ENCODE data around the gene RPRD2. TPM values are rescaled to one million over a fixed set of nuclear protein-coding genes. Genes with fewer than 3 reads are reported as not detected.

Gene RPRD2
- total and polyA plus RNA-seq, 9 of the 15 experiments (the other 6 are each of a cell fraction or from before 2014, with no cell fraction given): 1.5 to 21.6 (median 7.7) TPM

- in situ Hi-C loops (cut with MboI): no loop called here
- no peaks in the 10 kb centered on the region for H4K20me1 ChIP-seq (replicated peaks; ENCODE audit: control insufficient read depth, insufficient read depth, low read length)
Observed at GRCh38 chr1:150493175-150493574, 129.2 kb downstream of the RPRD2 start.

More at GRCh38 chr1:150493175-150493574, 129.2 kb downstream of the RPRD2 start:
- WGBS (ENCODE audit: insufficient coverage, low coverage, missing lambda C conversion rate): 92% methylated on average over 8 of the region's 8 CpGs
- no peaks in the 10 kb centered on the region for H3K9me3 ChIP-seq (replicated peaks; ENCODE audit: control insufficient read depth, insufficient read depth, low read depth, low read length)
- H3K27ac ChIP-seq (ENCODE audit: extremely low read depth, low read depth, low read length): no peak overlapping the region
- FAIRE-seq (no peak), DNase-seq (ENCODE audit: extremely low read depth in 1 of 4, low spot score in 3 of 4) (no peak), ATAC-seq (no peak)
- no peak overlapping the region for H3K4me3 ChIP-seq
- H3K36me3 ChIP-seq (ENCODE audit: control insufficient read depth, insufficient read depth, low read length): peaks cover 71% of the 10 kb centered on the region
- H3K79me2 ChIP-seq (ENCODE audit: control insufficient read depth, insufficient read depth, low read length): peaks cover 8% of the 10 kb centered on the region
- BruUV-seq (replicated peaks): no TSS peak
- intact Hi-C loops (cut with micrococcal nuclease): no loop called here
- ChIA-PET CTCF (ENCODE audit: low intra/inter-chr PET ratio) (no interaction called here), POLR2A (interaction anchor here (1.0 kb wide), 1 partner anchor 68 kb away, joined by 4 read pairs; no protein-coding TSS in a partner anchor)
- H2AFZ ChIP-seq (ENCODE audit: low read depth, low read length): no peak overlapping the region
- no peaks in the 10 kb centered on the region for H3K9me1 ChIP-seq (ENCODE audit: control insufficient read depth, insufficient read depth, low read length)
- peaks cover under 1 to 3% of the 10 kb centered on the region in 2 experiments; a peak in 1 of 5 replicates for H3K4me1 ChIP-seq (replicated peaks in 1 of 2; ENCODE audit: control insufficient read depth in 2 of 2, insufficient read depth in 2 of 2, low read length in 2 of 2)
- H3K4me2 ChIP-seq (ENCODE audit: insufficient read depth, low read length): no peak overlapping the region
- TF ChIP-seq GABPA (tag; conservative IDR thresholded peaks at IDR 0.05; ENCODE audit: low read depth) (no peak), KLF6 (CRISPR knock-in tag; IDR thresholded peaks at IDR 0.05; ENCODE audit: borderline replicate concordance) (no peak), BCOR (IDR thresholded peaks at IDR 0.05) (no peak), NCOR1 (IDR thresholded peaks at IDR 0.05) (no peak), HNRNPL (IDR thresholded peaks at IDR 0.05; ENCODE audit: low read depth, low read length) (no peak), THAP7 (CRISPR knock-in tag; IDR thresholded peaks at IDR 0.05) (no peak), ZNF398 (CRISPR knock-in tag; IDR thresholded peaks at IDR 0.05) (no peak), IFI16 (CRISPR knock-in tag; IDR thresholded peaks at IDR 0.05) (no peak), ARNT (IDR thresholded peaks at IDR 0.05) (no peak)
- no peak overlapping the region for H3K9ac ChIP-seq (ENCODE audit: insufficient read depth in 1 of 2, low read depth in 2 of 2, low read length in 2 of 2)
- no peaks in the 10 kb centered on the region for H3K27me3 ChIP-seq (ENCODE audit: control insufficient read depth in 2 of 2, insufficient read depth in 2 of 2, low read length in 2 of 2)
